K562 treated with DMSO at 1 percent for 4 hours (cell line): ENCODE data around the gene PPP1R15A. TPM values are rescaled to one million over a fixed set of nuclear protein-coding genes. Genes with fewer than 3 reads are reported as not detected.

ENCODE experiments used
- total RNA-seq: library from RNA; unstranded; fragments of 300-600 nt; gene quantifications from 2 replicates; pipeline ENCODE4 v1.2.3, GENCODE V29; 2022; ENCODE audit not compliant: insufficient read depth

Gene PPP1R15A
- 85.0 and 106 TPM in 2 replicates for total RNA-seq

GRCh38 chr19:48872182-48872883 lies at the start of gene PPP1R15A:
Gene PPP1R15A, plus strand, starts transcription at chr19:48872421. Its CDS starts 813 bp downstream, at chr19:48873234.

GRCh38 chr19:48836089-48837017 lies 35.9 kb upstream of the PPP1R15A start, which contains the start of gene HSD17B14:
Gene HSD17B14, minus strand, starts transcription at chr19:48836491. Its CDS starts 80 bp downstream, at chr19:48836411.

GRCh38 chr19:48868114-48868886 lies 3.9 kb upstream of the PPP1R15A start, which contains the start of gene PLEKHA4:
Gene PLEKHA4, minus strand, starts transcription at chr19:48868617. Its CDS starts 997 bp downstream, at chr19:48867620.

GRCh38 chr19:48899781-48900476 lies 27.7 kb downstream of the PPP1R15A start, which contains the start of gene NUCB1:
Gene NUCB1, plus strand, starts transcription at chr19:48900312. Its CDS starts 485 bp downstream, at chr19:48900797.

Other genes with a start within 250 kb of the PPP1R15A start
- 18.9 and 23.5 TPM in 2 replicates for gene DBP, start 235.0 kb upstream of the PPP1R15A start, total RNA-seq
- 10.3 and 27.1 TPM in 2 replicates for gene CA11, start 226.2 kb upstream of the PPP1R15A start, total RNA-seq
- gene NTN5, start 199.4 kb upstream of the PPP1R15A start, total RNA-seq = 0.33 TPM in 1 of 2 replicates, not detected in the other
- gene FUT2, start 176.4 kb upstream of the PPP1R15A start, total RNA-seq = not detected in 2 replicates
- gene MAMSTR, start 152.7 kb upstream of the PPP1R15A start, total RNA-seq = 0.73 TPM in 1 of 2 replicates, not detected in the other
- gene RASIP1, start 131.8 kb upstream of the PPP1R15A start, total RNA-seq = 6.5 and 7.8 TPM in 2 replicates
- gene IZUMO1, start 125.5 kb upstream of the PPP1R15A start, total RNA-seq = 0.50 TPM in 1 of 2 replicates, not detected in the other
- 4.8 and 13.9 TPM in 2 replicates for gene FUT1, start 119.8 kb upstream of the PPP1R15A start, total RNA-seq
- not detected in 2 replicates for gene FGF21, start 116.9 kb upstream of the PPP1R15A start, total RNA-seq
- 68.9 and 69.1 TPM in 2 replicates for gene BCAT2, start 61.4 kb upstream of the PPP1R15A start, total RNA-seq
- gene HSD17B14, start 35.9 kb upstream of the PPP1R15A start, total RNA-seq = not detected in 2 replicates
- 17.1 and 25.9 TPM in 2 replicates for gene PLEKHA4, start 3.8 kb upstream of the PPP1R15A start, total RNA-seq
- not detected in 2 replicates for gene TULP2, start 26.3 kb downstream of the PPP1R15A start, total RNA-seq
- gene NUCB1, start 27.9 kb downstream of the PPP1R15A start, total RNA-seq = 279 and 316 TPM in 2 replicates
- 2.6 and 6.7 TPM in 2 replicates for gene DHDH, start 61.3 kb downstream of the PPP1R15A start, total RNA-seq
- 90.6 and 152 TPM in 2 replicates for gene BAX, start 82.5 kb downstream of the PPP1R15A start, total RNA-seq
- 5,415 and 5,880 TPM in 2 replicates for gene FTL, start 92.9 kb downstream of the PPP1R15A start, total RNA-seq
- 18.0 and 22.2 TPM in 2 replicates for gene GYS1, start 120.9 kb downstream of the PPP1R15A start, total RNA-seq
- gene RUVBL2, start 121.5 kb downstream of the PPP1R15A start, total RNA-seq = 219 and 288 TPM in 2 replicates
- gene LHB, start 144.7 kb downstream of the PPP1R15A start, total RNA-seq = not detected in 2 replicates
- gene CGB3, start 151.9 kb downstream of the PPP1R15A start, total RNA-seq = not detected in 2 replicates
- gene CGB2, start 159.5 kb downstream of the PPP1R15A start, total RNA-seq = not detected in 2 replicates
- not detected in 2 replicates for gene CGB1, start 164.5 kb downstream of the PPP1R15A start, total RNA-seq
- not detected in 2 replicates for gene CGB5, start 171.4 kb downstream of the PPP1R15A start, total RNA-seq
- gene CGB8, start 176.7 kb downstream of the PPP1R15A start, total RNA-seq = not detected in 2 replicates
- gene CGB7, start 185.3 kb downstream of the PPP1R15A start, total RNA-seq = not detected in 2 replicates
- not detected in 2 replicates for gene NTF4, start 192.4 kb downstream of the PPP1R15A start, total RNA-seq
- not detected in 2 replicates for gene KCNA7, start 200.3 kb downstream of the PPP1R15A start, total RNA-seq
- gene SNRNP70, start 213.0 kb downstream of the PPP1R15A start, total RNA-seq = 143 and 183 TPM in 2 replicates
- 8.9 and 15.5 TPM in 2 replicates for gene LIN7B, start 241.9 kb downstream of the PPP1R15A start, total RNA-seq
- not detected in 2 replicates for gene C19orf73, start 246.7 kb downstream of the PPP1R15A start, total RNA-seq
- gene PPFIA3, start 247.1 kb downstream of the PPP1R15A start, total RNA-seq = 17.3 and 23.0 TPM in 2 replicates